GM12891 (cell line): Measurements from ENCODE around the gene CENPU.

Experiments used
- DNase-seq: peaks from one replicate; pipeline ENCODE4 v3.0.0; 2011; ENCODE audit warnings: low spot score; ENCODE audit not compliant: insufficient read length
- FAIRE-seq: peaks from 2 replicates; lab custom pipeline; 2011; peaks lifted over from hg19 to GRCh38; lab: Jason Lieb, UNC
- PAX5 ChIP-seq: IDR thresholded peaks from 2 replicates; pipeline ENCODE4 v1.6.1; 2011; ENCODE audit warnings: low read length, moderate library complexity, mild to moderate bottlenecking; ENCODE audit not compliant: insufficient read depth, severe bottlenecking
- POLR2A ChIP-seq: IDR thresholded peaks from 2 replicates; pipeline ENCODE4 v1.6.1; 2011; ENCODE audit warnings: low read depth, low read length, control low read depth
- POLR2AphosphoS5 ChIP-seq: IDR thresholded peaks from 2 replicates; pipeline ENCODE4 v1.6.1; 2011; ENCODE audit warnings: low read depth, low read length, control low read depth
- POU2F2 ChIP-seq: IDR thresholded peaks from 2 replicates; pipeline ENCODE4 v1.6.1; 2011; ENCODE audit warnings: low read depth, mild to moderate bottlenecking, control low read depth, low read length, moderate library complexity
- SPI1 ChIP-seq: IDR thresholded peaks from 2 replicates; pipeline ENCODE4 v1.6.1; 2011; ENCODE audit warnings: low read depth, low read length, control low read depth
- TAF1 ChIP-seq: IDR thresholded peaks from 2 replicates; pipeline ENCODE4 v1.6.1; 2011; ENCODE audit warnings: low read depth, low read length, control low read depth

Gene CENPU

DNA sequence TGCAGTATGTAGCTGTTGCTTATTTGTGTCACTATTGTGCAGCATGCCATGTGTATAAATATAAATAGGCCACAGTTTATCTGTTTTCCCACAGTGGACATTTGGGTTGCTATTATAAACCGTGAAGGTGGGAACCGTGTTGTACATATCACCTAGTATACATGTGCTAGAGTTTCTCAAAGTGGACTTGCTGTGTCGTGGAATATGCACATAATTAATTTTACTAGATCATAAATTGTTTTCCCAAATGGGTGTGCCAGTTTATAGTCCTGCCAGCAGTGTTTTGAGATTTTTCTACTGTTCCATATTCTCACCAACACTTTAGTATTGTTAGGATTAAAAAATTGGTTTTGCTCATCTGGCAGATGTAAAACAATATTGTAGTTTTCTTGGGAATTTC is 45.9 kb downstream of the CENPU start:
- DNase-seq (no peak), FAIRE-seq (no peak)
- TF ChIP-seq POU2F2 (no peak), POLR2A (no peak), POLR2AphosphoS5 (no peak), PAX5 (no peak), SPI1 (no peak), TAF1 (no peak)

DNA sequence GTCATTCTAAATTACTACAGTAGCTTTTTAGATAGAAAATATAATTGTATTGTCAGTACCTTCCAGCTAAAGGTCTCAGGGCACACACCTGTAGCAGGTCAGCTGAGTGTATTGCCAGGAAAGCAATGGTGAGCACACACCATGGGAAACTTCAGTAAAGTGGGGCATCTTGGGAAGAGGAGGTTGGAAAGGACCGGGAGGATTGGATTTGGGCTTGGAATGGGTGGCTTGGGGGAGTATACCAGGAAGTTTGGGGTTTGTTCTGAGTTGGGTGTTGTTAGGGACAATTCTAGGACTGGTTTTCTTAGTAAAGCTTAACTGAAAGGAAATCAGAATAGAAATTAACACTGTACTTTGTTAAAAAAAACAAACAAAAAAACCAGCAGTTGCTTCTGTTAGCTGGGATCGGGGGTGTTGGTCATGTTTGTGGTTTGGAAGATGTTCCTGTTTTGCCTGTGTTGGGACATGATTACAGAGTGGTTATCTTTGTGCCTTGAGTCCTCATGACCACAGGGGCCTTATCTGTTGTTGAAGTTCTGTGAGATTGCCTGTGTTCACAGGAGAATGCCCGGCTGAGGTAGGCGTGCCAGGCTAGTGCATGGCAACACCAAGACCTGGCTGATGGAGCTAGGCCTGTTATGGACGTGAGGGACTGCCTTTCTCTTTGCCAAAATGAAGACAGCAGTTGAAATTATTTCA is 49.3 kb downstream of the CENPU start:
- no peak for FAIRE-seq
- no peak for DNase-seq
- TF ChIP-seq PAX5 (no peak), POLR2AphosphoS5 (no peak), SPI1 (no peak), POLR2A (no peak), TAF1 (no peak), POU2F2 (no peak)

DNA sequence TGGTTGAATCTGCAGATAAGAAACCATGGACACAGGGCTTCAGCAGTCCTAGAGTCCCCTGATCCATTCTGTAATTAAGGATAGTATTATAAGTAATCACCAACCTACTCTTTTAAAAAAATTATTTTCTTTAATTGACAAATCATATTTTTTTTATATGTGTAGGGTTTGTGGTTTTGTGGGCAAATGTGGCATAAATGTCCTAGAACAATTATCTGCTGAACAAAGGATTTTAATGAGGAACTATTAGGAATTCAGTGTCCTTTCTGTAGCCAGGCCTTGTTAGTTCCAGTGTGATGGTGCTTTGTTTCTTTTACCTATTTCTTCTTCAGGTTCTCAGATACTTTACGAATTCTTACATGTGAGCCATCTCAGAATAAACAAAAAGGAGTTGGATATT is 52.0 kb downstream of the CENPU start:
- FAIRE-seq = no peak
- DNase-seq = no peak
- no peak for TF ChIP-seq PAX5
- TF ChIP-seq TAF1 = no peak
- no peak for TF ChIP-seq SPI1
- TF ChIP-seq POU2F2 = no peak
- no peak for TF ChIP-seq POLR2A
- TF ChIP-seq POLR2AphosphoS5 = no peak

DNA sequence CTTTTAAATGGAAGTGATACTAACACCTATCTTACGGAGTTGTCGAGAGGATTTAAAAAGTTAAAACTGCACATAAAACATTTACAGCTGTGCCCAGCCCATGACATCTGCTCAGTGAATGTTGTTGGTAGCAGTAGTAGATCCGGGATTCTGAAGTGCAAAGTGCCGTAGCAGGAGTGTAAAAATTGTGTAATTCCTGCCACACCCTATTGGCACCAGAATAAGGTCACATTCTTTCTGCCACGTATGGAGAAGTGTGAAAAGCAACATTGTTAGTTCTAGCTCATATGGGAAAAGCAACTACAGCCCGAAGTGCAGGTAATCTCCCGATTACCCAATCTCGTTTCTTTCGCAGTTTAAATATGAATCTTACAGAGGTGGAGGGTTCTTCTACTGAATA is 53.2 kb downstream of the CENPU start:
- no peak for TF ChIP-seq SPI1
- DNase-seq (no peak), FAIRE-seq (no peak)

DNA sequence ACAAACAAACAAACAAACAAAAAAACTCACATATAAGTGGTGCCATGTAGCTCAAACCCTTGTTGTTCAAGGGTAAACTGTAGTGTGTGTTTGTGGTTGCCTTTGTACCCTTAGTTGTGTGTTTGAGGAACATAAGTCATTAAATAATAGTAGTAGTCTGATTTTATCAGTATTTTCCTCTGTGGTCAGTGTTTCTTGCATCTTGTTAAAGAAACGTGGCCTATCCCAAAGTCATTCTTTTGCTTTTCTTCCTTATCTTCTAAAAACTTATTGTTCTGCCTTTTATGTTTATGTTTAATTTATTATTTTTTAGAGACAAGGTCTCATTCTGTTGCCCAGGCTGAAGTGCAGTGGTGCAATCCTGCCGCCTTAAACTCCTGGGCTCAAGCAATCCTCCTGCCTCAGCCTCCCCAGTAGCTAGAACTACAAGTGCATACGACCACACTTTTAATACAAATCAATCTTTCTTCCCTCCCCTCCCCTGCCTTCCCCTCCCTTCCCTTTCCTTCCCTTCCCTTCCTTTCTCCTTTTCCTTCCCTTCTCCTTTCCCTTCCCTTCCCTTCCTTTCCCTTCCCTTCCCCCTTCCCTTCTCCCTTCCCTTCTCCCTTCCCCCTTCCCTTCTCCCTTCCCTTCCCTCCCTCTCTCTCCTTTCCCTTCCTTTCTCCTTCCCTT is 57.9 kb downstream of the CENPU start:
- no peak for FAIRE-seq
- no peak for DNase-seq
- TF ChIP-seq POU2F2 = no peak
- TF ChIP-seq PAX5 = no peak
- no peak for TF ChIP-seq SPI1
- TF ChIP-seq POLR2A = no peak
- TF ChIP-seq TAF1 = no peak
- no peak for TF ChIP-seq POLR2AphosphoS5

DNA sequence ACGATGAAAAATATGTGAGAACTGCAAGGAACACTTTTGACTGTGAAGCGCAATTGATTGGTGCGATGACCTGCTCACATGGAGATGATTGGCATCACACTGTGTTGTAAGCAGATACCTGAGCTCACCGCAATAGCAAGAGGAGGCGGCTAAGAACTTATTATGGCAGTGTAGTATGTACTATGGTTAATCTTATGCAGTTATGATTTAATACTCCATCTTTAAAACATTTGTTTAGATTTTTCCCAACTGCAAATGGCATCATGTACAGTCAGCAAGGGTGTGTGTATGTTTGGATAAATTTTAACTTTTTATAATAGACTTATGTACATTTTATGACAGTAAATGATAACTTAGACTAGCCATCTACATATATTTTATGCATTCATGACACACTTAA is 58.9 kb downstream of the CENPU start:
- no peak for FAIRE-seq
- no peak for DNase-seq
- TF ChIP-seq POU2F2 (no peak), SPI1 (no peak), POLR2AphosphoS5 (no peak), PAX5 (no peak)

DNA sequence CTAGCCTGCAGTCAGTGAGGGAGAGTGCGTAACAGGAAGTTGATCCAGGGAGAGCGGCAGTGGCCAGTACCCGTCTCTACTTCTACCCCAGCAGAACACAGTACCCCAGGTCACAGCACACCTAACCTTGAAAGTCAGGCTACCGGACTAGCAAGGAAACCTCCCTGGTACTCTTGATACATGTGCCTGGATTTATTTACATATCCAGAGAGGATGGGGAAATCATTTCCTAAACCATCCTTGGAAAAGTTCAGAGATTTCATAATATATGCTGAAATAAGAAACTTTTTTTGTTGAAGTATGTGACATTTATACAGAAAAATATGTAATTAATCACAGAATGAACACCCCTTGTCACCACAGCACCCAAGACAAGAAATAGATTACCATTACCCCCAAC is 59.9 kb downstream of the CENPU start:
- no peak for FAIRE-seq
- DNase-seq = no peak
- TF ChIP-seq PAX5 (no peak), POLR2AphosphoS5 (no peak), SPI1 (no peak), POU2F2 (no peak)

DNA sequence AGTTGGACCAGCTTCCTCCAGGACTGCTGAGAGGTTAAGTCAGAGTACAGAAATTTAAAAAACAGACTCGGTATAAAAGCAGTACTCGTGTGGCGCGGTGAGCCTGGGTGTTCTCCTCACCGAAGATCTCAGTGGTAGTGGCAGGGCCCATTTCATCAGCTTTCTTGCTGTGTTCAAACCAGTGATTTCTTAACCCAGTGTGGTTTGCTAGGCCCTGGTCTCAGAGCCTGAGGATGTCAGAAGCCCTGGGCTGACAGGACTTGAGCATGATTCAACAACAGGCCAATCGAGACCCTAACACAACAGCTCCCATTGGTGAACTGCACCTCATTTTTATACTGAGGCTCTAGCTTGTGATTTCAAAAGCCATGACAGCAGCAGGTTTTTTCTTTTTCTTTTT is 61.2 kb downstream of the CENPU start:
- TF ChIP-seq POLR2AphosphoS5 = no peak
- no peak for TF ChIP-seq PAX5
- no peak for TF ChIP-seq POU2F2
- no peak for TF ChIP-seq POLR2A
- TF ChIP-seq SPI1 = no peak
- no peak for TF ChIP-seq TAF1
- DNase-seq (no peak), FAIRE-seq (no peak)

DNA sequence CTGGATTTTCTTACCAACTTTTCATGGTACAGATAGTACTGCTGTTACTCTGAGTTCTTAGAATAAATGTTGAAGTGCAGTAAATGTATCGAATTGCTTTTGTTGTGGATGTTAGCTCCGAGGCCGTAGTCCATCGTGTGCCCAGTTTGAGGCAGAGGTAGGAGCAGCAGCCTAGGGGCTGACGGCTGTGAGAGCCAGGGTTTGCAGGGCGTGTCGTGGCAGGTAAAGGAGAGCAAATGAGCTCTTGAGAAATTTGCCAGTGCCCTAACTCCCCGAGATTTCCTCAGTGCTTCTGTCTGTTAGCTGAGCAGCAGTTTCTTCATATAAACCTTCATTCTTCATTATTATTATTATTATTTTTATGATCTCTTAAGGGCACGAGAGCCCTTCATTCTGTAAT is 62.8 kb downstream of the CENPU start:
- no peak for DNase-seq
- TF ChIP-seq POLR2A (no peak), PAX5 (no peak), POLR2AphosphoS5 (no peak), SPI1 (no peak), POU2F2 (no peak), TAF1 (no peak)
- FAIRE-seq = no peak

DNA sequence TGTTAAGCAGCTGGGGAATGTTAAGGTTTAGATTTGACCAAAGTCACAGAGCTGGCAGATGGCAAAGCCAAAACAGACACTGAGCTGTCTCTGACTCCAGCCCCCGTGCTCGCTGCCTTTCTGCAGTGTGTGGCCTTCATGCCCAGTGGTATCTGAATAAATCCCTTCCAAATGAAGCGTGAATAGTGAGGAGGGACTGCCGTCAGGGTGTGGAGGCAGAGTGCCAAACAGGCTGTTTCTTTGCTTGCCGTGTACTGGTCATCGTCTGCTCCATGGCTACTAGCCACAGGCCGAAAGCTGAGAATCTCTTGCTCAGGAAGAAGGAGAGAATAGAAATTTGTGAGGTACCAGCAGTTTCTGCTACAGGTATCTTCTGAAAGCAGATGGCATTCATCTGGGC is 64.6 kb downstream of the CENPU start:
- DNase-seq (no peak), FAIRE-seq (no peak)
- no peak for TF ChIP-seq PAX5
- no peak for TF ChIP-seq TAF1
- no peak for TF ChIP-seq POLR2AphosphoS5
- no peak for TF ChIP-seq POLR2A
- TF ChIP-seq POU2F2 = no peak
- no peak for TF ChIP-seq SPI1

DNA sequence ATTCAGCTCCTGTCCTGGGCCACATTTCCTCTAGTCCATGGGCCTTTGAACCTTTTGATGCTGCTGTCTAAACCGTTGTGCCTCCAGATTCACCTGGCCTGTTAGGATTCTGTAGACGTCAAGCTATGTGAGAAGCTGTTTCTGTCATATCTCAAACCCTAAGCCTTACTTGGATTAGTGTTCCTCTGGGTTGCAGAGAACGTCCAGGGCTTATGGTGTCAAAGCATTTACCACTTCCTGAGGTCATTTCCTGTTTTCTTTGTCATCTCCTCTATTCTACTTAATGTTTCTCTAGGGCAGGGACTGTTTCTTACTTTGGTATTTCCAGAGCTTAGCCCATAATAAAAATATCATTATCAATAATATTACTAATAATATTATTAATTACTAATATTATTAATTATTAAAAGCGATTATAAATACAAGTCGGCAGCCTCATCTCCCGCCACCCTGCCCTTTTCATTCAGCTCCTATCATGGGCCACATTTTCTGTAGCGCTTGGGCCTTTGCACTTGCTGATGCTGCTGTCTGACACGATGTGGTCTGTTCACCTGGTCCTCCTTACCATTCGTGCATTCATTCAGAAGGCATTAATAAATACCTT is 65.3 kb downstream of the CENPU start:
- TF ChIP-seq POLR2A (no peak), POU2F2 (no peak)
- DNase-seq (no peak), FAIRE-seq (no peak)
